GM19328 (cell line): Measurements from ENCODE around the gene KCNIP4.

Source experiments
- ATAC-seq: cut with Tn5 transposase; IDR thresholded peaks from one replicate; pipeline ENCODE4 v1.9.1; 2021; ENCODE audit warnings: mild to moderate bottlenecking, moderate library complexity; ENCODE audit not compliant: unreplicated experiment

The KCNIP4 gene

DNA sequence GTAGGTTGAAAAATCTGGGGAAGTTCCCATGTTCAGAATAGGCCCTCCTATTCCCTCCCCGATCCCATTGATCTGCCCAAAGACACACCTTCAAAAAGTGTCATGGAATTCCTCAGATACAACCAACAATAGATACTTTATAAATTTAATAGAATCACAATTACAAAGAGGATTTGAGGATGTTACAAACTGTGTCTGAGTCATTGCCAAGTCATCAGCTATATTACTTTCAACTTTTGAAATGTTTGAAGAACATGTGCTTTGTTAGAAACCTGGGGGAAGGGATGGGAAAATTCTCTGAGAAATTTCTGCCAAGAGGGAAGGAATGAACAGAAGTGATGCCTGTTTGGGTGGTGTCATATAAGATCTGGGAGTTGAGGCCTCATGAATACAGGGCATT lies 46.7 kb downstream of the KCNIP4 start:
- ATAC-seq: no peak

- no peak for ATAC-seq
Observed at GRCh38 chr4:21901281-21901680, 47.3 kb downstream of the KCNIP4 start.

GRCh38 chr4:21900211-21900610 lies 48.4 kb downstream of the KCNIP4 start:
- no peak for ATAC-seq

DNA sequence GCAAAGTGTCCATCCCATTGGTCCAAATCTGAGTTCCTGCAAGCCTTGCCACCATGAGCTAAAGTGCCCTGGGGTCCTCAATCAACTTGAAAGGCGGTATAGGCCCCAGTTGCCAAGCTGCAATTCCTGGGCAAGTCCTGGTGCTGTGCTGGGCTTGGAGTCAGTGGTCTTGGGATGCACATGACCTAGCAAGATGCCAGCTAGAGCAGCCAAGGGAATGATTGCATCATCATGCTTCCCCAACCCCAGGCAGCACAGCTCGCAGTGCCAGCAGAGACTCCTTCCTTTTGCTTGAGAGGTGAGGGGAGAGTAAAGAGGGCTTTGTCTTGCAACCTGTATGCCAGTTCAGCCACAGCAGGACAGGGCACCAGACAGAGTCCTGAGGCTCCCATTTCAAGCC lies 50.5 kb downstream of the KCNIP4 start:
- ATAC-seq: no peak

DNA sequence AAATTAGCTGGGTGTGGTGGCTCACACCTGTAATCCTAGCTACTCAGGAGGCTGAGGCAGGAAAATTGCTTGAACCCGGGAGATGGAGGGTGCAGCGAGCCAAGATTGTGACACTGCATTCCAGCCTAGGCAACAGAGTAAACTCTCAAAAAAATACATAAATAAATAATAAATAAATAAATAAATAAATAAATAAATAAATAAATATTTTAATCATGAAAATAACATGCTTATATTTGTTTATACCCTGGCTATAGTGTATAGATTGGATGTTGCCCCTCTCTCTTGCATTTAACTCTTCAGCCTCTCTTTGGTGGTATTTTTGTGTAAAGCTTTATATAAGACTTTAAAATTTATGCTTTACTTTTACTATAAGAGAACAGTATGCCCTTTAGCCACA lies 51.8 kb downstream of the KCNIP4 start:
- ATAC-seq: no peak

DNA sequence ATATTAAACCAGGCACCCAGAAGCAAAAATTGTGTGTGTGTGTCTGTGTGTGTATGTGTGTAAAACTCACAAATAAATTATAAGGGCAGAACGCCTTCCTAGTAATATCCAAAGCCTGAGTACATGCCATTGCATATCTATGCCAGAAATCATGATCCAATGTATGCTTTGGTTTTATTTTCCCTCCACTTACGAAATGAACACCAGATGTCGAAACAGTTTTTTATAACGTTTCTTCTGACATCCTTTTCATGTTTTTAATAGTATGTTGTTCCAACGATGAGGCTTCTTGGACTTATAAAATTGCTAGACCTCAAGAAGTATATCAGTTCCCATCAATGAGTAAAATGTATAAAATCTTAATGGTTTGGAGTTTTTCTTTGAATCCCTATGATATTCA lies 55.4 kb downstream of the KCNIP4 start:
- ATAC-seq: no peak

DNA sequence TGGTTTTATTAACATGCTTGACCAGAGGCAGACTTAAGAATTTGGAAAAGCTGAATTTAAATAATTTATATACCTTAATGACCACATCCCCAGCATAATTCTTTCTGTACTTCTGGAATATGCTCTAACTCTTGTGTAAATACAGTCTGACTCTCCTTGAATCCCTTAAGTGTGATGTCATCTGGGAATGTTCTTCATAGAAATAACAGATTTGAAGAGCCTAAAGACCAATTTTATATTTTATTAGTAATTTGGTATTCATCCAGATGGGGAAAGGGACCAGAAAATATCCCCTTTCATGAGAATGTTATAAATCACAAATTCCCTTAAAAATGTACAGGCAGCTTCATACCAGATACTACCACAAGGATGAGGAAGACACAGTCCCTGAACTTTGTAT lies 58.3 kb downstream of the KCNIP4 start:
- ATAC-seq: no peak

DNA sequence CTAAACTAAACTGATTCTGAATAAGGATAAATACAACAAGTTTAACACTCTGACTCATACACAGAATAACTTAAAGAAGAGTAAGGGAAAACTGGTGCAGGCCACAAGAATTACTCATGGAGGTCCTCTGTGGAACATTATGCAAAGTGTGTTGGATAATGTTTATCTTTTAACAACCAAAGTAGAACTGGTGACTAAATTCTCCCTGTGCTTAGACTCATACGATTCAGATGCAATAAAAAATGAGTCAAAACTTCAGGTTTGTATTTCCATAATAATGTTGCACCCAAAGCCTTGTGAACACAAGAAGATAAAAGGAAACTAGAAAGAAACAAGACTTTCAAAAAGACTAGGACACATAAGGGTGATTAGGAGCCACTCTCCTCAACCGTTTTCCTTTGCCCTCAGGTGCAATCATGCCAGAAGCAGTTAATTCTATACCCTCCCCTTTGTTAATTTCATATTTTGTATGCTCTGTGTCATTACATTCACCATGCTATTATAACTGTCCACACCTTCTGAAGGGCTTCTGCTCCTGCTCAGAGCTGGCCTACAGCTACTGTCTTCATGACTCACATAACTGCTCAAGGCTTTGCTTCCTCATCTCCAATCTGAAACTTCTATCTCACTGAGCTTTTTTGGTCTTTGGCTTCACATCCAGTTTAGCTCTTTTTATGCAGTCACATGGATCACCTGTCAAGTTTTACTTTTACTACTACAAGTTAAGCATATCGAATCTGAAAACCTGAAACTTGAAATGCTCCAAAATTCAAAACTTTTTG lies 60.2 kb downstream of the KCNIP4 start:
- no peak for ATAC-seq

DNA sequence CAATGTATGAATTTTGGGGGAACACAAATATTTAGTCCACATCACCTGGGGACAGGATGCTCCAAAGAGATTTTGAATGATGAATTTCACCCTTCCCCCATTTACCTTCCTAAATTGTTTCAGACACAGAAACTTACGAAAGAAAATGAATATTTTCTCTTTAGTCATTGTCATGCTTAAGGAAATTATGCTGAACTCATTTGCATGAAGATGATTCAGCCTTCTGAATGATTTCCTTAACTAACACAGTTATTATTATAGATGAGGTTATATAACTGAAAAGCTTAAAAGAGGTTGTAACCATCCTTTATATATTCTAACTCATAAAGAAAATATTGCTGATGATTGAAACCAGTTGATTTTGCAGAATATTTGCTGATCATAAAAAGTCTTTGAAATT lies 61.1 kb downstream of the KCNIP4 start:
- ATAC-seq: no peak

GRCh38 chr4:21885770-21886169 lies 62.8 kb downstream of the KCNIP4 start:
- no peak for ATAC-seq

DNA sequence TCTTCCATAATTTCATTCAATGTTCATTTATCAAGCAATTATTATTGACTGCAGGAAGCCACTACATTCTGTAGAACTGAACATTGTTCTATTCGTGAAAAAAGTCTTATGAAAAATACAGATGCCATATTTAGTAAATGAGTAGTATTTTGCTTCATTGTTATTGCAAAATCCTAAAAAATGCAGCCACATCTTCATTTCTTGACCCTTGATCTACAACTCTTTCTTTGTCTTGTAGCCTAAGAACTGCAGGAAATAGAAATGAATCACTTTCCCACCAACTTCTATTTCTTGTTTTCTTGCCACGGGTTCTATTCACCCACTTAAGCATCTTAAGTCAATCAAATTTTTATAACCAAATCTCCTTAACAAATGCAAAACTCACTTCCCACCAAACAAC lies 63.3 kb downstream of the KCNIP4 start:
- ATAC-seq: no peak

DNA sequence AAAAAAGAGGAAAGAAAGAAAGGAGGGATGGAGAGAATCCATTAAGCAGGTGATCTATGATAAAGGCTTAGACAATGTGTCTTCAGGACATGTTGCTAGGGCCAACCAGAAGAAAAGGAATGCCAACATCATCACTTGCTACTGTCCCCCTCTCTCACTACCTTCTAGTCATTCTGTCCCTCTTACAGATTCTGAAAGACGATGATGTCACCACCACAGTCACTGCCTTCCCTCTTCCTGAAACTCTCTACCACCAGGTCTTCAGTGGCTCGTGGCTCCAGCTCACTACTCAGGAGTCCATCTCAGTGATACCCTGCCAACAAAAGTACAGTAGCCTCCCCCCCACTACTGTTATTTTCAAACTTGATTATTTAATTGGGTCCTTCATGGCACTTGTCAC lies 64.0 kb downstream of the KCNIP4 start:
- ATAC-seq: no peak

DNA sequence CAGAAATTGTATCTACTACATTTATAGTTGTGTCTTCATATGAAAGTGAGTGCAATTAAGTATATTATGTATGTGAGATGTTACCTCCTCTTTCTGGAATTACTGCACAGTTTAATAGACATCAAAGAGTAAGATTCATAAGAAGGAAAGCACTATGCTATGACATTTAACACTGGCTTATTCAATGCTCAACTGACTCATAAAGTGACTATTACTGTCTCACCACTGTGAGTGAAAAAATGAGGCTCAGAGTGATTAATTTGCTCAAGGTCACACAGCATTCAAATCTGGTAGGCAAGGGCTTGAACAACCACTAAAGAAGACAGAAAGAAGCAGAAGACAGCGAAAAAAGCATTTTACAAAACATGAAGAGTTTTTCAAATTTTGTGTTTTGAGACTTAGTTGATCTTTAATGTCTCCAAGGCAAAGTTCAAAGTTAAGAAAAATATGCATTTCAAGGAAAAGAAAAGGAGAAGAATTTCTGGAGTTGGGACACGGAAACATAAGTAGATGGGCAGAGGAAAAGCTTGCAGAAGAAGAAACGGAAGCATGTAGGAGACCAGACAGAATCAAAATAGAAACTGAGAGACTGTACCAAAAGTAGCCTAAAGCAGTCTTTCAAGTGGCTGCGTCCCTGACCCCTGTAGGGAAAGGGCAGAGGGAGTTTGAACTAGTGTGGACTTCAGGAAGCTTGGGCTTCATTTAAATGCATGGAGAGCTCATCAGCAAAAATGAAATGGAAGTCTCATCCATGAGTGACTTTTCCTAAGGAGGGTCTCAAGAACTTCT lies 66.3 kb downstream of the KCNIP4 start:
- ATAC-seq: no peak

- no peak for ATAC-seq
Observed at GRCh38 chr4:21879187-21879586, 69.4 kb downstream of the KCNIP4 start.

DNA sequence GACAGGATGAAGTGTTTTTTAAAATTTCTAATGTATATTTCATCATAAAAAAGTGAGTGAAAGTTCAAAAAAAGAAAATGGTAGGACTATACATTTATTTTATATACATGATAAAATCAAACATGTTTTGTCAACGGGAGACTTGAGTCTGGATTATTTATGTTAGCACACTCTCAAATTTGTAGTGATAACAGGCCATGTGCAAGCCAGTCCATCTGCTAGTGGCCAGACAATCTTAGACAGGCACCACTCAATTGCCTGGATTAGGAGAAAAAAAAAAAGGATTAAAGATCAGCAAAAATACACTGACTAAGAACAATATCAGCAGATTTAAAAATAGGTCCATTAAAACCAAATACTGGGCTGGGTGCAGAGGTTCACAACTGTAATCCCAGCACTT lies 71.9 kb downstream of the KCNIP4 start:
- ATAC-seq: no peak

- ATAC-seq: no peak
Observed at GRCh38 chr4:21873145-21873544, 75.4 kb downstream of the KCNIP4 start.

DNA sequence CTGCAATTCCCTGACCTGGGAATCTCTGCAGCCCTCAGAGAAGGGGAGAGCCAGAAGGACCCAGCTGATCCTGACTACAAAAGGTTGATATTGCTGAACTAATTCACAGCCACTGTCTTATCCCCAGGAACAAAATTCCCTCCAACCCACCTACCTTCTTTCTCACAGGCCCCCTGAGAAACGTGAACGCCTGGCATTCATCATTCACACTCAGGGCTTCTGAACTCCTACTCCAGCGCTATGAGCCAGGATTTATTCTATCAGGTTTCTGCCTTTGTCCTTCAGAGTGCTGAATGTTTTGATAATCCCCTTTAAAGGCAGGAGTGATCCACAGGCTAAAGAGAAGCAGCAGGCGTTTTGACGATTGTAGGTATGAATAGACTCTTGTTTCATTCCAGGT lies 76.5 kb downstream of the KCNIP4 start:
- ATAC-seq: no peak

GRCh38 chr4:21869978-21870745 lies 78.4 kb downstream of the KCNIP4 start:
- no peak for ATAC-seq

DNA sequence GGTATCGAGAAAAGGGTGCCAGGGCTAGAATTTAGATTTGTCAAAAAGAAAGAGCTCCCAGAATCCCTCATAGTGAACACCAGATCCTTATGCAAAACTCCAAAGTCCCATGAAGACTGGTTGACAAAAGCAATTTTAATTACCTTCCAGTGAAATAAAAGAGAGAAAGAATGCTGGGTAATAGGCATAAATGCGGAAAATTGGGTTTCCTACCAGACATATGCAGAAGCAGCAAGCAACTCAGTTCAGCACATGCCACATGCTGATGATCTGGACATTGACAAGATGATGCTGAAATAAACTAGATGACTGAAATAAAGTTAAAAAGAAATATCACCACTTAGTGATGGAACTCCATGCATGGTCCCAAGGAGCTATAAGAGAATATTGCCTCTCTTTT lies 83.9 kb downstream of the KCNIP4 start:
- ATAC-seq: no peak

GRCh38 chr4:21862917-21863316 lies 85.7 kb downstream of the KCNIP4 start:
- ATAC-seq: no peak

- ATAC-seq: no peak
Observed at GRCh38 chr4:21858971-21859370, 89.6 kb downstream of the KCNIP4 start.

DNA sequence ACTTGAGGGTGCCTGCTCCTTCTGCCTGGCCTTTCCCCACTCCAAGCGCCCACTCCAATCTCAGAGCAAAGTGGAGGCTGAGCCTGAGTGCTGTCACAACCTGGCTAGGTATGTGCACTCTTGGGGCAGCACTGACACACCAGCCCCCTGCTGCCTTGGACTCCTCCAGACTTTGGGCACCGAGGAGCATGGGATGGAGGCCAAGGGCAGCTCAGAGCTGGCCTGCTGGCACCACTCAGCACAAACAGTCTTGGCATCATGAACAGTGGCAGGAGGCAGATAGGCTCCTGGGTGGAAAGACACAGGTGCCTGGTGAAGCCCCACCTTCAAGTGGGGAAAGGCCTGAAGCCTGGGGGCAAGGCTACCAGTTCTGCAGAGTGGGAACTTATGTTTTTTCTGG lies 91.8 kb downstream of the KCNIP4 start:
- no peak for ATAC-seq
